Activated CD8-positive, alpha-beta memory T cell treated with anti-CD3 and anti-CD28 coated beads for 48 hours (primary cell): Measurements from ENCODE around the gene AQP2.

ENCODE experiments used
- DNase-seq, 3 experiments: peaks; one replicate each; pipeline ENCODE4 v3.0.0-alpha.2; 2020; ENCODE audit warnings: low read depth in 2 of 3, low spot score in 2 of 3

Gene AQP2, protein sequence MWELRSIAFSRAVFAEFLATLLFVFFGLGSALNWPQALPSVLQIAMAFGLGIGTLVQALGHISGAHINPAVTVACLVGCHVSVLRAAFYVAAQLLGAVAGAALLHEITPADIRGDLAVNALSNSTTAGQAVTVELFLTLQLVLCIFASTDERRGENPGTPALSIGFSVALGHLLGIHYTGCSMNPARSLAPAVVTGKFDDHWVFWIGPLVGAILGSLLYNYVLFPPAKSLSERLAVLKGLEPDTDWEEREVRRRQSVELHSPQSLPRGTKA

DNA sequence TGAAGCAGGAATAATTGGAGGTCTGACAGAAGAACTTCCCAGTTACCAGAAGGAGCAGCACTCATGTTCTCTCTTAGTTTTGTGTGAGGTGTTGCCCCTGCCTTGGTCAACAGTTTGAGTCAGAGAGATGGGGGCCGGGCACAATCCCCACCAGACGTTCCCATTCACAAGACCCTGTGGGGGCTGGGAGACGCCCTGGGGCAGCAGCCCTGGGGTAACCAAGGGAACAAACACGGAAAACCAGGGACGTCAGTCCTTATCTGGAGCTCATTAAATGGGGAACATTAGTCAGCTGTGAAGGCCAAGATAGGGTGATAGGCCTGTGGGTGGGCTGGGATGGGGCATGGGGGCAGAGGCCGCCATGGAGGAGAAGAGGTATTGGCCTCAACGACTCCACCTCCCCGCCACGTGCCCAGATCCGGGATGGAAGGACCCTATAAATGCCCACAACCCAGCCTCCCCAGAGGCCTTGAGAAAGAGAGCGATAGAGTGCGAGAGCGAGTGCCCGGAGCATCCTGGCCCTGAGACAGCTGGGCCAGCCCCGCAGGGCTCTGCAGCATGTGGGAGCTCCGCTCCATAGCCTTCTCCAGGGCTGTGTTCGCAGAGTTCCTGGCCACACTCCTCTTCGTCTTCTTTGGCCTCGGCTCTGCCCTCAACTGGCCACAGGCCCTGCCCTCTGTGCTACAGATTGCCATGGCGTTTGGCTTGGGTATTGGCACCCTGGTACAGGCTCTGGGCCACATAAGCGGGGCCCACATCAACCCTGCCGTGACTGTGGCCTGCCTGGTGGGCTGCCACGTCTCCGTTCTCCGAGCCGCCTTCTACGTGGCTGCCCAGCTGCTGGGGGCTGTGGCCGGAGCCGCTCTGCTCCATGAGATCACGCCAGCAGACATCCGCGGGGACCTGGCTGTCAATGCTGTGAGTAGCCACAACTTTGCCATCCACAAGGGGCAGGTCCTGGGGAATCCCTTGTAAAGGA, at the start of gene AQP2:
AQP2 (plus strand) TSS at position 465 of the 979 bp plus-strand sequence; CDS start at position 559, 94 bp downstream.
- no peak for DNase-seq

- no peak for DNase-seq
These were observed 49.5 kb upstream of the AQP2 start for GRCh38 chr12:49901026-49901425.

GRCh38 chr12:49901986-49902385, 48.6 kb upstream of the AQP2 start:
- no peak for DNase-seq

- no peak for DNase-seq
These were observed 47.9 kb upstream of the AQP2 start for GRCh38 chr12:49902399-49903350.

DNA sequence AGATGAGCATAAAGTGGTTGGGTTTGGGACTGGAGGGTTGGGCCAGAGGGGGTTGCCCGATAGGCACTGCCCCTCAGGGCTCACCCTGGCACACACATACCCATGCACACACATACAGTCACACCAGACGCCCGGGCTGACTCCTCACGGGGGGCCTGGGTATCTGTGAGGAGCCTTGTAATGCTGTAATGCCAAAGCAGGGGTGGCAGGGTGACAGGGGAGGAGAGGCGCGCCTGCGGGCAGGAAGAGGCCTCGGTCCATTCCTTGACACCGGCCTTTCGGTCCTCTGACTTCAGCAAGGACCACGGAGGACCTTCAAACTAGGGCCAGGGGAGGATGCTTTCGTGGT, 47.2 kb upstream of the AQP2 start:
- DNase-seq: no peak

GRCh38 chr12:49903700-49904423, 46.7 kb upstream of the AQP2 start, which contains the start of gene FAIM2:
TSS of gene FAIM2 (minus strand) at chr12:49903900. CDS start at chr12:49903792, 108 bp downstream.
- peak in 1 of 3 experiments; percentile 9 for DNase-seq

DNA sequence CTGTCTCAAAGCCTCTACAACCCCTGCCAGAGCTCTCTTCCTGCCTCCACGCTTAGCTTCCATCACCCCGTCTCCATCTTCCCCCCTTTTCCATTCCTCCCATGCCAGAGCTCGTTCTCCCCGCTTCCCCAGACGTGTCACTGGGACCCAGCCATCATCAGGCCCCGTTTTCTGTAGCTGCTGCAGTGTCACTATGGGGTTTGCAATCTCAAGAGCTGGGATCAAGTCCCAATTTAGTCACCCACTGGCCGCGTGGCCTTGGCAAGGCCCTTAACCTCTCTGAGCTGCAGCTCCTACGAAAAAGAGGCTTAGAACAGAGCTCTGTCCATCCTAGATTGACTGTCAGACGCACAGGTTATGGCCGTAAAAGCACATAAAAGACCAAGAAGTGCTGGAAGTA, 45.9 kb upstream of the AQP2 start:
- DNase-seq: no peak

GRCh38 chr12:49905718-49906314, 44.7 kb upstream of the AQP2 start:
- DNase-seq: no peak

- DNase-seq: no peak
These were observed 43.2 kb upstream of the AQP2 start for GRCh38 chr12:49907352-49907751.

- DNase-seq: no peak
These were observed 41.2 kb upstream of the AQP2 start for GRCh38 chr12:49909356-49909755.

- no peak for DNase-seq
These were observed 40.7 kb upstream of the AQP2 start for GRCh38 chr12:49909826-49910225.

DNA sequence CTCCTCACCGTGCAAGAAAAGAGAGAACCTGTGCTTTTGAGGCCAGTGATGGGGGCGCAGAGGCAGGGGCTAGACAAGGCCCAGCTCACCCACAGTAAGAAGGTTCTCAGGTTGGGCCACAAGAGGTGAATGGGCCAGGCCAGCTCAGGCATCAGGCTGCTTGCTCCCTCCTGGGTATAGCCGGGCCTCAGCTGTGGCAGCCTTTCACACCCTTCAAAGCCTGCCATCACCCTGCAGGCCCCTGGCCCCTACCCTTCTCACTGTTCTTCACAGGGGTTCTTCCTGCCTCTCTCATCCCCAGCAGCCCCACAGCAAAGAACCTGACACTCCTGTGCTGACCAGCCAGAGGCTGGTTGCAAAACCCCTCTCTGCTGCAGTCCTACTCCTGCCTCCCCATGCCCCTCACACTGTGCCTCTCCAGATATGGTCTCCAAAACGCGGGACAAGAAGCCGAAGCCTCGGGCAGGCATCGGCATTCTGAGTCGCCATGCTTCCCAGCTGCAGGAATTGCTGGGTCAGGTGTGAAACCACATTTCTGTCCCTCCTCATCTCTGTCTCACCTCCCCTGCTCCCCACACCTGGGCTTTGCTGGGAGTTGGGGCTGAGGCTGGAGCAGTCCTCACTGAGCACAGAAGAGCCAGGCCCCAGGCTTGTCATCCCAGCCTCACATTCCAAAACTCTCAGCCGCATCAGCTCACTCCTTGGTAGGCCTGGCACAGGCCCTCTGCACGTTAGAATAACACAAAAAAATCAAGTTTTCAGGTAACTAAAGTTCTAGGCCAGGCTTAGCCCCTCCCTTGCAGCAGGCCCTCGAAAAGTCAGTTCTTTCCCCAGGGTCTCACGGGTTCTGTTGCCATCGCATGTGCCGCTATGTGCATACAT, 40.0 kb upstream of the AQP2 start:
- DNase-seq: no peak

DNA sequence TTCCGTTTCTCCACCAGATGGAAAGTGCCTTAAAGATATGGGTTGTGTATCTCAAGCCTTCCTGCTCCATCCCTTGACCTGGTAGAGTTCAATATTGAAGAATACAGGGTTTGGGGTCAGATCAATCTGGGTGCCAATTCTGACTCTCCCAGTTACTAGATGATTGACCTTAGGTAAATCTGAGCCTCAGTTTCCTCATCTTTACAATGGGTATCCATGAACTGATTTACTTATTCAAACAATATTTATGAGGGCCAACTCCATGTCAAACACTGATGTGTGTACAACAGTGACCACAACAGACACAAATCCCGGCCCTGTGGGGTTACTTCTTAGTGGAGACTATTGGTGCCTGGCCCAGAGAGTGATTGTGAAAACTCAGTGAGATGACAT, 39.3 kb upstream of the AQP2 start:
- DNase-seq: no peak

GRCh38 chr12:49912345-49913255, 37.9 kb upstream of the AQP2 start:
- DNase-seq: no peak

- no peak for DNase-seq
These were observed 34.2 kb upstream of the AQP2 start for GRCh38 chr12:49916129-49916919.

DNA sequence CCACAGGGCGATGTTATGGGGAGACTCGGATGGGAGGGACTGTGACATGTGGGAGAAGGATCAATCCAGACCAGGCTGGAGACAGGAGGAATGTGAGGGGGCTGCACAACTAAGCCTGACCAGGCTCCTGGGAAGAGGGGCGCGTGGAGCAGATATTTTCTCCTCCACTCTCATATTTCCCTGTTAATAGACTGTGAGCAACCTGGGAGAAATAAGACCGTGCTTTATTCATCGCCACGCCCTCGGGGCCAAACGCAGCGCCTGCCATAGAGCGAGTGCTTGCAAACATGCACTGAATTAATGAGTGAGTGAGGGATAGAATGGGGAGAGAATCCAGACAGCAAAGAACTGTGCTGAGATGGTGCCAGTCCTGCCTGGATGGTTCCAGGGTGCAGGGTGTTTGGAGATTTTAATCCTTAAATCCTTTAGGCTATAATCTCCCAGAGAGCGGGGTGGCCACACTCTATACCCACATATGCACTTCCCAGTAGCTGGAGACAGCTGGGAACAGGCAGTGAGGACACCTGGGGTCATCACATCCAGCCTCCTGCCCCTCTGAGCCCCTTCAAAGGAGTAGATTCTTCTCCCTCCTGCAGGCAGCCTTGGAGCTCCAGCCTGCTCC, 33.3 kb upstream of the AQP2 start:
- no peak for DNase-seq

DNA sequence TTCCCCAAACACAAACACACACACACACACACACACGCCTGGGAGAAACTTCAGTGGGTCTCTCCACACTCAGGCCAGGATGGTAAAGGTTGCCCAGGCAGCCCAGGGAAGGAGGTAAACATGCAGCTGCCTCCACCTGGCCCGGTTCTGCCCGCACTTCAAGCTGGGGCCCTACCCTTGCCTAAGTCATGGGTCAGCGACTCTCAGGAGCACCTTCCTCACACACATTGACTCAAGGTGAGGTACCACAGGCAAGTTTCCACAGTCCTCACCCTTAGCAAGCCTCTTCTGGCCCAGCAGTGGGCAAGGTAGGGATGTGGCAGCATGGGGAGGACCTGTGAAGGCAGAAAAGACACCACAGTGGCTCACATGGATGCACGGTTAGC, 32.8 kb upstream of the AQP2 start:
- no peak for DNase-seq
